Karpas-422 (cell line): ENCODE data around the gene NEURL1. TPM values are rescaled to one million over a fixed set of nuclear protein-coding genes. Genes with fewer than 3 reads are reported as not detected.

Source experiments
- DNase-seq: peaks from one replicate; pipeline ENCODE4 v3.0.0-alpha.2; 2015
- H2AFZ ChIP-seq: fragments of 200-600 bp; sonication (generic); 2 replicates; pipeline ENCODE4 v1.6.1; 2014; ENCODE audit warnings: antibody characterized with exemption, low read length, mixed read lengths
- H3K27ac ChIP-seq: fragments of 200-600 bp; sonication (generic); 2 replicates; pipeline ENCODE4 v1.5.1; 2014; ENCODE audit warnings: mild to moderate bottlenecking, low read length, moderate library complexity
- H3K27me3 ChIP-seq: fragments of 200-600 bp; sonication (generic); 2 replicates; pipeline ENCODE4 v1.6.1; 2014; ENCODE audit warnings: low read length, mixed read lengths
- H3K36me3 ChIP-seq: fragments of 200-600 bp; sonication (generic); 2 replicates; pipeline ENCODE4 v1.6.1; 2014; ENCODE audit warnings: low read length, mixed read lengths; ENCODE audit not compliant: insufficient read depth
- H3K4me1 ChIP-seq: fragments of 200-600 bp; sonication (generic); 2 replicates; pipeline ENCODE4 v1.6.1; 2014; ENCODE audit warnings: mild to moderate bottlenecking, low read length, mixed read lengths
- H3K4me2 ChIP-seq: fragments of 200-600 bp; sonication (generic); 2 replicates; pipeline ENCODE4 v1.6.1; 2014; ENCODE audit warnings: low read length, low read depth, mild to moderate bottlenecking; ENCODE audit not compliant: poor library complexity, severe bottlenecking
- H3K4me3 ChIP-seq: fragments of 200-600 bp; sonication (generic); 2 replicates; pipeline ENCODE4 v1.5.1; 2014; ENCODE audit warnings: mild to moderate bottlenecking, antibody characterized with exemption, low read length, mixed read lengths
- H3K79me2 ChIP-seq: fragments of 200-600 bp; sonication (generic); 2 replicates; pipeline ENCODE4 v1.6.1; 2014; ENCODE audit warnings: mild to moderate bottlenecking, low read length, mixed read lengths
- H3K9ac ChIP-seq: fragments of 200-600 bp; sonication (generic); 2 replicates; pipeline ENCODE4 v1.6.0; 2014; ENCODE audit warnings: low read length
- H3K9me2 ChIP-seq: fragments of 200-600 bp; sonication (generic), shearing (Covaris generic); replicated peaks from 2 replicates; pipeline ENCODE4 v1.6.0; 2014; ENCODE audit warnings: mild to moderate bottlenecking, low read length, moderate library complexity; ENCODE audit not compliant: insufficient read depth
- H3K9me3 ChIP-seq: fragments of 300-700, 200-600 bp; sonication (generic); 2 replicates; pipeline ENCODE4 v1.6.1; 2014; ENCODE audit warnings: low read length, mixed read lengths
- H4K20me1 ChIP-seq: fragments of 200-600 bp; sonication (generic); 2 replicates; pipeline ENCODE4 v1.6.1; 2014; ENCODE audit warnings: mild to moderate bottlenecking, antibody characterized with exemption, low read length, low read depth; ENCODE audit not compliant: insufficient read depth
- total RNA-seq: library from RNA; depleted of rRNA; stranded (reverse); fragments of >200 nt; shearing (Covaris generic); gene quantifications from 2 replicates; pipeline ENCODE4 v1.2.3, GENCODE V29; 2014; ENCODE audit warnings: low replicate concordance

NEURL1 gene
- total RNA-seq, 1 experiment from 2014 or later: not detected

- Histone ChIP-seq H3K27me3 (no peaks in the 10 kb centered on the region), H3K4me2 (no peak overlapping the region), H3K27ac (no peak overlapping the region), H4K20me1 (no peaks in the 10 kb centered on the region), H3K4me3 (no peak overlapping the region), H3K36me3 (no peaks in the 10 kb centered on the region), H3K9ac (no peak overlapping the region), H3K9me2 (no peaks in the 10 kb centered on the region), H2AFZ (no peak overlapping the region), H3K4me1 (peaks cover 38% of the 10 kb centered on the region), H3K79me2 (no peaks in the 10 kb centered on the region), H3K9me3 (no peaks in the 10 kb centered on the region)
- DNase-seq: no peak
Measured at GRCh38 chr10:103540722-103541121, 47.2 kb downstream of the NEURL1 start.

GRCh38 chr10:103541616-103542015 lies 48.1 kb downstream of the NEURL1 start:
- Histone ChIP-seq H3K79me2 (no peaks in the 10 kb centered on the region), H3K4me3 (no peak overlapping the region), H3K36me3 (no peaks in the 10 kb centered on the region), H3K9me3 (no peaks in the 10 kb centered on the region), H3K9me2 (no peaks in the 10 kb centered on the region), H3K9ac (no peak overlapping the region), H4K20me1 (no peaks in the 10 kb centered on the region), H2AFZ (no peak overlapping the region), H3K27me3 (no peaks in the 10 kb centered on the region), H3K4me1 (peaks cover 47% of the 10 kb centered on the region), H3K4me2 (no peak overlapping the region), H3K27ac (no peak overlapping the region)
- DNase-seq: no peak

GRCh38 chr10:103542764-103543616 lies 49.5 kb downstream of the NEURL1 start:
- Histone ChIP-seq H3K4me1 (peaks cover 61% of the 10 kb centered on the region), H3K4me2 (peak overlapping the region; percentile 73), H2AFZ (peak overlapping the region; percentile 50; the same call in 1 of the 2 replicates), H3K9ac (peak overlapping the region; percentile 41), H3K27ac (no peak overlapping the region), H3K27me3 (no peaks in the 10 kb centered on the region), H4K20me1 (no peaks in the 10 kb centered on the region), H3K4me3 (peak overlapping the region; percentile 61), H3K9me2 (no peaks in the 10 kb centered on the region), H3K9me3 (no peaks in the 10 kb centered on the region), H3K36me3 (no peaks in the 10 kb centered on the region), H3K79me2 (no peaks in the 10 kb centered on the region)
- DNase-seq: peak; percentile 78

- H4K20me1 ChIP-seq: no peaks in the 10 kb centered on the region
- H3K79me2 ChIP-seq: no peaks in the 10 kb centered on the region
- H3K4me3 ChIP-seq: peak overlapping the region; percentile 61
- H3K27me3 ChIP-seq: no peaks in the 10 kb centered on the region
- H3K9ac ChIP-seq: peak overlapping the region; percentile 41; the same call in 1 of the 2 replicates
- no peak overlapping the region for H2AFZ ChIP-seq
- no peak for DNase-seq
- no peaks in the 10 kb centered on the region for H3K9me2 ChIP-seq
- H3K4me1 ChIP-seq: peaks cover 70% of the 10 kb centered on the region
- H3K9me3 ChIP-seq: no peaks in the 10 kb centered on the region
- H3K4me2 ChIP-seq: peak overlapping the region; percentile 73
- H3K36me3 ChIP-seq: no peaks in the 10 kb centered on the region
- H3K27ac ChIP-seq: no peak overlapping the region
Measured at GRCh38 chr10:103543617-103544525, 50.4 kb downstream of the NEURL1 start.

GRCh38 chr10:103544657-103545310 lies 51.3 kb downstream of the NEURL1 start:
- no peaks in the 10 kb centered on the region for H3K36me3 ChIP-seq
- H3K9me3 ChIP-seq: no peaks in the 10 kb centered on the region
- peak overlapping the region; percentile 73 for H3K4me2 ChIP-seq
- H4K20me1 ChIP-seq: no peaks in the 10 kb centered on the region
- DNase-seq: no peak
- H3K9ac ChIP-seq: no peak overlapping the region
- no peaks in the 10 kb centered on the region for H3K79me2 ChIP-seq
- H3K9me2 ChIP-seq: no peaks in the 10 kb centered on the region
- H3K27ac ChIP-seq: no peak overlapping the region
- peaks cover 79% of the 10 kb centered on the region for H3K4me1 ChIP-seq
- H3K27me3 ChIP-seq: no peaks in the 10 kb centered on the region
- H3K4me3 ChIP-seq: no peak overlapping the region
- H2AFZ ChIP-seq: no peak overlapping the region

GRCh38 chr10:103545366-103545765 lies 51.9 kb downstream of the NEURL1 start:
- no peaks in the 10 kb centered on the region for H4K20me1 ChIP-seq
- no peak overlapping the region for H2AFZ ChIP-seq
- peaks cover 85% of the 10 kb centered on the region for H3K4me1 ChIP-seq
- H3K9ac ChIP-seq: no peak overlapping the region; the same call in 1 of the 2 replicates
- H3K79me2 ChIP-seq: no peaks in the 10 kb centered on the region
- H3K4me3 ChIP-seq: no peak overlapping the region
- H3K27me3 ChIP-seq: no peaks in the 10 kb centered on the region
- H3K9me2 ChIP-seq: no peaks in the 10 kb centered on the region
- H3K36me3 ChIP-seq: no peaks in the 10 kb centered on the region
- H3K27ac ChIP-seq: no peak overlapping the region
- DNase-seq: peak; percentile 51
- no peaks in the 10 kb centered on the region for H3K9me3 ChIP-seq
- H3K4me2 ChIP-seq: peak overlapping the region; percentile 73

- Histone ChIP-seq H4K20me1 (no peaks in the 10 kb centered on the region), H3K4me3 (no peak overlapping the region), H3K9ac (peak overlapping the region; percentile 51; the same call in 1 of the 2 replicates), H2AFZ (no peak overlapping the region), H3K4me2 (peak overlapping the region; percentile 73), H3K27ac (peak overlapping the region; percentile 85), H3K79me2 (no peaks in the 10 kb centered on the region), H3K9me3 (no peaks in the 10 kb centered on the region), H3K36me3 (no peaks in the 10 kb centered on the region), H3K9me2 (no peaks in the 10 kb centered on the region), H3K27me3 (no peaks in the 10 kb centered on the region), H3K4me1 (peaks cover 88% of the 10 kb centered on the region)
- DNase-seq: peak; percentile 48
Measured at GRCh38 chr10:103545771-103546281, 52.3 kb downstream of the NEURL1 start.
